HG03095 (cell line): ENCODE results near the gene CCDC154.

ENCODE experiments used
- ATAC-seq: cut with Tn5 transposase; IDR thresholded peaks from one replicate; pipeline ENCODE4 v1.9.1; 2021; ENCODE audit warnings: moderate library complexity; ENCODE audit not compliant: unreplicated experiment

Gene CCDC154

DNA sequence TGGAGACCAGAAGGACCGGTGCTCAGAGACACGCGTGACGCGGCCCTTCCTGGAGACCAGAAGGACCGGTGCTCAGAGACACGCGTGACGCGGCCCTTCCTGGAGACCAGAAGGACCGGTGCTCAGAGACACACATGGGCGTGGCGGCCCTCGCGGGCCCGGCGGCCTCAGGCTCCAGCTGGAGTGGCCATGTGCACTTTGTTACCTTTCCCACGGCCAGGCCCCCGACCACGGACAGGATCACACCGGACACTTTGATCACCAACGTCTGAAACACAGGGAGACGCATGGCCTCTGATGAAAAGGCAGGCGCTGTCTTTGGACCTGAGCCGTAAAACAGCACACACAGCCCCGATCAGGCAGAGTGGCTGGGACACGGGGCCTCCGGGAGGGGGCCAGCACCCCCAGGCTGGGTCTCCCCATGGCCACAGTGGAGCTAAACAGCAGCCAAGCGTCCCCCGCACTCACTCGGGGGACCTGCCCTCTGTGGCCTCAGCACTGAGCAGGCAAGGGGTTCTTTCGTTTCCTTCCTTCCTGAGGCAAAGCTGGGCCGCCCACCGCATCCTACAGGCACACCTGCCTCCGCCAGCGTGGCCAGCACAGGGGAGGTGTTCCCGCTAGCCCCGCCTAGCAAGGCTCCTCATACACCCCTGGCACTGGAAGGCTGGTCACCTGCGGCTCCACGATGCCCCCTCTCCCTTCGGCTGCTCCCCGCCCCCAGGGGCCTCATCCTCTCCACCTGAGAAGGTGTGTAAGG is 13.3 kb upstream of the CCDC154 start:
- ATAC-seq: no peak

DNA sequence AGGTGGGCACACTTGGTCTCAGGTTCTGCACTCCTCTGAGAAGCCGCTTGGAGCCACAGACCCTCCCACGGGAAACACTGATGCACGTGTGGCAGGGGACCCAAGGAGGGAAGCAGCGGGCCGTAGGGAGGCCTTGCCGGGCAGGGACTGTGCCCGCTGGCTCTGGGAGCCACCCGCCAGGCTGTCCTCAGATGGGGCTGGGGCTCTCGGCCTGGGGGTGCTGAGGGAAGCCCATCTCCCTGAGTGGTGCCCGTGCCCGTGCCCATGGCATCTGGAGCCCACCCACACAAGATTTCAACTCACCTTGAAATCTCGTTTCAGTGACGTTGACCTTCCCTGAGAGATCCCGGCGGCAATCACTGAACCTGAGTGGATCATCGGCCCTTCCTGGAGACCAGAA is 12.6 kb upstream of the CCDC154 start:
- no peak for ATAC-seq

DNA sequence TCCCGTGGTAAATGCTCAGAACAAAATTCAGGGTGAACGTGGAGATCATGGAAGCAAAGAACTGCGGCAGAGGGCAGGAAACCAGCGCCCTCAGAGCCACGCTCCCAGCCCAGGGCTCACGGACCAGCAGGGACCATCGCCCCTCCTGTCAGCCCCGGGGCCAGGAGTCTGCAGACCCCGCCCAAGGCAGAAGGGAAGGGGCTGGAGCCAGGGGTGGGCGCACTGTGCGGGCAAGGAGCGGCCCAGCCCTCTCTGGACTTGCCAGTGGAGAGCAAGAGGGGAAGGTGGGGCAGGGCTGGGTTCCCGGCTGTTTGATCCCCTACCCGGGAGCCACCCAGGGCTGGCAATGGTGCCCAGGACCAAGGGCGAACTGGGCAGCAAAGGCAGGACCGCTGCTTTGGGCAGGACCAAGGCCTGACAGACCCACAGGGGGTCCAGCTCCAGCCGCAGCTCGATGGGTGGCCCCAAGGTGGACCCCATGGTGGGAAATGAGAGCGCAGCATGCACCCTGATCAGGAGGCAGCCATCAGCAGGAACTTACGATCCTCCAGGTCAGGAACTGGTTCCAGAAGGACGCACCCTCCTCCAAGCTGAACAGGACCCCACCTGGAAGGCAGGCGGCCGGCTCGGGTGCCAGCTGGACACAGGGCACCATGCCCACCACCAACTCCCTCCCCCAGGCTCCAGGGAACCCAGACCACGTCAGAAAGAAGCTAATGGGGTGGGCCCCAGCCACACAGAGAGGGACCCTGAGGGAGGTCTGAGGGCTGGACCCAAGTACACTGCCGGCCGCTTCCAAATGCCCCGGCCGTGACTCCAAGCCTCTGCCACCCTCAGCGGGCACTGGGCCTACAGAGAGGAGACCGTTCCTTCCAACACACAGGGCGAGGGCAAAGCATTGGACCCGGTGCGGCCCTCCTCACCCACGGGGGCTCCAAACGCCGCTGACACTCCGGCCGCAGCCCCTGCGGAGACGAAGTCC is 11.1 kb upstream of the CCDC154 start:
- no peak for ATAC-seq

DNA sequence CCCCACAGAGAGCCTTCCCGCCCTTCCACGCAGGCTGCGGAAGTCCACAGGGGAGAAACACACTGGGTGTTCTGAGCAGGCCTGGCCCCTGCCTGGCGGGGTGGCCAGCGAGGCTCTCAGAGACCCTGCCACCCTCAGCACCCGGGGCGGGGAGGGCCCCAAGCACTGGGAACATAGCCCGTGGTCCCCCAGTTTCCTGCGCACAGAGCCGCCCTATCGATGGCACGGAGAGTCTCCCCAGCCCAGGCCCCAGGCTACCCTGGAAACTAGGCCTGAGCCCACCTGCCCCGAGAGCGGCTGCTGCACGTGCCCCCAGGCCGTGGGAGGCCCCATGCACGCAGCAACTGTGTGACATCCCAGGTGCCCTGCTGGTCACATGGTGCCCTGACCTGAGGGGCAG is 10.2 kb upstream of the CCDC154 start:
- no peak for ATAC-seq

DNA sequence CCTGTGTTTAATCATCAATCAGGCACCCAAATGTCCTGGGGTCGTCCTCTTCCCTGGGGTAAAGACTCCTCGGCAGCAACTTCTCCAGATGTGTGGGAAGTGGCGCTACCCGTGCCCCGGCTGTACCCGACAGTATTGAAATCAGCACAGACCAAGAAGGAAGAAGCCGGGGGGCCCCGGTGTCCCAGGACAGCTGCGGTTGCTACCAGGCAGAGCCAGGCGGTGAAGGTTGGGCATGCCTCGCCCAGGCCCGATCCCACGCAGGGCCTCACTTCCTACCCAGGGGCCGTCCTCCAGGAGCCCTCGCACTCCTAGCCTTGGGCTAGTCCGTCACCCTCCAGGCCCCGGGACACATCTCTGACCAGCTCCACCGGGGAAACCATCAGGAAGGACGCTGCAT is 9.0 kb upstream of the CCDC154 start:
- no peak for ATAC-seq

DNA sequence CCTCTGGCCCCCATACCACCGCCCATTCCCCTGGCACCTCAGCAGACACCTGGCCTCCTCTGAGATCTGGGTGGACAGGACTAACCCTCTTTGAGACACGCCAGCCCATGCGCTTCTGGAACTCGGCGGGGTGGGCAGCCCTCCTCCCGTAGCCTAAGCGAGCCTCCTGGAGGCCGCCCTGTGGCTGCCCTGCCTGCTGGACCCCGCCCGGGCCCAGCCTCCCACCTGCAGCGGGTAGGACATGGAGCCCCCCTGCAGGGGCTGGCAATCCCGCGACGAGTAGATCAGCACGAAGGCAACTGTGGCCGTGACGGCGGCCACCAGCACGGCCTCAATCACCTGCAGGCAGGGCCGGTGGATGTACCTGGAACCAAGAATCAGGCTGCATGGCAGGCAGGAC is 8.2 kb upstream of the CCDC154 start:
- ATAC-seq: no peak

DNA sequence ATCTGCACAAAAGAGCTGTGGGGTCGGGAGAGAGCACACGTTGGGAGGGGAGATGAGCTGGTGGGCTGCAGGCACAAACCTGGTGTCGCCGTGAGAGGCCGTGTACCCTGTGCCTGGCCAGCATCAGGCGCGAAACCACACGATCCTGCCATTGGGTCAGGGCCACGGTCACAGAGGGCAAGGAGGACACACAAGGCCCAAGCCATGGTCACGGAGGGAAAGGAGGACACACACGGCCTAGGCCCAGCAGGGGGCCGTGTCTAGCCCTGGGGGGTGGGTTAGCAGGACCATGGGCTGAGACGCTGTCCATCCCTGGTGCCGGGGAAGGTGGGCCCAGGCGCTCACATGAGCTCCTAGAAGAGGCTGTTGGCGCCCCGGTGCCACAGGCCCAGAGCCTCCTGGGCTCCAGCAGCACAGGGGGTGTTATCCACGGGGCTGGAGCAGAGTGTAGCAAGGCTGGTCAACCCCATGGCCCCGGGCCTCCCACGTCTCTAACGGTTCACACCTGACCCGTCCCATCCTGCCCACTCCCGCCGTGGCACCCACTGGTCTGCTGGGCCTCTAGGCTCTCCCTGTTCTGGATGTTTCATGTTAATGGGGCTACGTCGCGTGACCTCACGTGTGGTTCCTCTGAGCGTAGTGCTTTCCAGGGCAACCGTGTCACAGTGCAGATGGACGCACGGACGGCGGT is 7.5 kb upstream of the CCDC154 start:
- ATAC-seq: no peak

DNA sequence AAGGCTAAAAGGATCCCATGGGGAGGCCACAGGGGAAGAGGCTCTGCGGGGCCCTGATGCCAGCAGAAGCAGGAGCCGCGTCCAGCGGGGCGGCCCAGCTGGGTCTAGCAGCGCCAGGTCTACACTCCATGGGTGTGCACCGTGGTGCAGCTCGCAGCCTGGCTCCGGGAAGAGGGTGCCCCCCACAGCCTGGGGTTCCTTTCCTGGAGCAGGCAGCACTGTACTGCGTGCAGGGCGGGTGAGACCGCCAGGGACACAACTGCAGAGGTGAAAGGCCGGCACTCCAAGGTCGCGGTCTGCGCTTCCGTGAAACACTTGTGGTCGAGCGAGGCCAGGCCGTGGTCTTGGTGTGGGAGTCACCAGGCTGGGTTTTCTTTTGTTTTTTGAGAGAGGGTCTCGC is 6.5 kb upstream of the CCDC154 start:
- ATAC-seq: no peak

DNA sequence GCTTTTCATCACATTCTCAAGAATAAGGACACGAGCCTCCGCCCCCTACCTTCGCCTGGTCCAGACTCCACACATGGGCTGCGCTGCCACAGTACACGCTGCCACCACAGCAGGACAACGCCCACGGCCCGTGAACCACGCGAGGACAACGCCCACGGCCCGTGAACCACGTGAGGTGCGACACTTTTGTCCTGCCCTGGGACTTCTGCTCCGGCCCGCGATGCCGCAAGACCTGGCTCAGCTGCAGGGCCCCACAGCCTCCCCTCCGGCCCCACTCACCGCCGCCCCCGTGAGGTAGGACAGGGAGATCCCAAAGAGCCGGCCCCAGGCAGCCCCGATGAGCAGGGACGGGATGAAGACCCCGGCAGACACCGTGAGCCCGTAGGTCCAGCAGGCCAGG is 5.9 kb upstream of the CCDC154 start:
- no peak for ATAC-seq

DNA sequence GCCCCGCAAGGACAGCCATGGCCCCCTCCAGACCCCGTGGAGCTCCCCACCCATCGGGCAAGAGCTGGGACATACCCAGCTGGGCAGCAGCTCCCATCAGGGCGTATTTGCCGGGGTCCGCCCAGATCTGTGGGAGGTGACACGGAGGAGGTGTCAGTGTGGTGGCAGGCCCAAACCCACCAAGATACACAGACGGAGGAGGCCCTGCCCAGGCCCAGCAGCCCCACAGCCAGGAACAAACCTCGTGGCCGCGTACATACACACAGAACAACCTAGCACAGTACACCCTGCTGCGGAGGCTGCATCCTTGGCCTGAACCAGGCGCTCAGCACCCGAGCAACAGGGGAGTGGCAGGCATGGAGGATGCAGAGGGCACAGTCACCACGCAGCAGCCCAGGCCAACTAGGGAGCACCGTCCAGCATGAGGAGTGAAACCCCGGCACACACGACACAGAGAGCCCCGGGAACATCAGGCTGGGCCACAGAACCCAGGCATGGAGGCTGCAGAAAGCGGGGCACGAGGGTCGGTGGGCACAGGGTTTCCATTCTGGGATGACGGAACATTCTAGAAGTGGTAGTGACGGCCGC is 4.9 kb upstream of the CCDC154 start:
- ATAC-seq: no peak

DNA sequence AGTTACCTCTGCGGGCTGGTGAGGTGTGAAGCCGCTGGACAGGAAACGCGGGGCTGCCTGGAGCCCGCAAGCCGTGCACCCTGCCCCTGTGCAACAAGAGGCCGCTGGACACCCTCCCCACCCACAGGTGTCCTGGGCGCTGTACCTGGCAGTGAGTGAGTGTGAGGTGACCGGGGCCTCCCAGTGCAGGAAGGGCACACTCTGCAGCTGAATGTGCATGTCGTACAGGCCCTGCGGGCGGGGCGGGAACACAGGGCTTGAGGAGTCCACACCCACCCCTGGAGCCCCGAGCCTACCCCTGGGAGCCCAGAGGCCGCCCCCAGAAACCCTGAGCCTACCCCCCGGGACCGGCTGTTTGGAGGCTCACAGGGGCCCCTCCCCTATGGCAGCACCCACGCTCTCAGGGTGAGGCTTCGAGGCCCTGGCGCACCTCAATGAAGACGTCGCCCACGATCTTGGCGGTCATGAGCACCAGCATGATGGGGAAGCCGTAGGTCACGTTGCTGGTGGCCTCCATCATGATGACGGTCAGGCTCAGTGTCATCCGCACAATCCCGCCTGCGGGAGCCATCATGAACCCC is 4.3 kb upstream of the CCDC154 start:
- no peak for ATAC-seq

DNA sequence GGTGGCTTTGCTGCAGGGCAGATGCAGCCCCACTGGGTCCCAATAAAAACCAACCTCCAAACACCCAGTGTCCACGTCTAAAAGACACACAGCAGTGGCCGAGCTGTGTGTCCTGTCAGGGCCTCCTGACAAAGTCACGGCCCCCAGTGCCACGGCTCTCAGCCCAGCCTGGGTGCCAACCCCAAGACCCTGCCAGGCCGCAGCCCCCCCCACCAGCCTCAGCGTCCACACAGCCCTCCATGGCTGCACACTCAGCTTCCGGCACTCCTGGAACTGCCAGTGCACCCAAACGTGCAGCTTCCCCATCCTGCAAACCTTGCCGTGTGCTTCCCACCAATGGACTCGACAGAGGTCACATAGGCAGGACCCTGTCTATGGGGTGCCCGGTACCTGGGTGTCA is 3.6 kb upstream of the CCDC154 start:
- no peak for ATAC-seq

DNA sequence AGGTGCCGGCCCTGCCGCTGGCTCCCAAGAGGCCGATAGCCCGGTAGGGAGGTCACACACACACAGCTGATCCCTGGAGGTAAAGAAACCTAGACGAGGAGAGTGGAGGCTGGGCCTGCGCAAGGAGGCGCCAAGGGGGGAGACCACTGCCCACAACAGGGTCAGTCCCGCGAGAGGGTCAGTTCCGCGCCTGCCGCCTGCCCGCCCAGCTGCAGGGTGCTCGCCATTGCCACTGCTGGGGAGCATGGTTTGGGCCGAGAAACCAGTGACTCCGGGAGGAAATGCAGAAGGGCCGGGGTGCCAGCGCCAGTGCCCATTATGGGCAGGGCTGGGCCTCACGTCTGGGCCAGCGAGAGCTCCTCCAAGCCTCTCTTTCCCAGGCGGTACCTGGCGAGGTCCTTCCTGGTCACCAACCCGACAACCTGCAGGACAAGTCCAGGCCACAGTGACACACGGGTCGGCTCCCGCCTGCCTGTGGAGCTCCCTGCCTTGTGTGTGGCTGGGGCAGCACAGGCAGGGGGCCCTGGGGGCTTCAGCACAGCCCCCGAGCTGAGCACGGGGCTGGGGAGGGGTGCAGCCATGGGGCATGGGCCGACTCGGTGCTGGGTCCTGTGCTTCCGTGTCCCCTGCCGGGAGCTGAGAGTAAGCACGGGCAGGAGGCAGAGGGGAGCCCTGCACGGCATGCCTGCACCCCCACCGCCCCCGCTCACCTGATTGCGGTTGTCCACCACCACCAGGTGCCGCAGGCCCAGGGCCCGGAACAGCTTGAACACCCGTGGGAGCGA is 2.1 kb upstream of the CCDC154 start:
- no peak for ATAC-seq

DNA sequence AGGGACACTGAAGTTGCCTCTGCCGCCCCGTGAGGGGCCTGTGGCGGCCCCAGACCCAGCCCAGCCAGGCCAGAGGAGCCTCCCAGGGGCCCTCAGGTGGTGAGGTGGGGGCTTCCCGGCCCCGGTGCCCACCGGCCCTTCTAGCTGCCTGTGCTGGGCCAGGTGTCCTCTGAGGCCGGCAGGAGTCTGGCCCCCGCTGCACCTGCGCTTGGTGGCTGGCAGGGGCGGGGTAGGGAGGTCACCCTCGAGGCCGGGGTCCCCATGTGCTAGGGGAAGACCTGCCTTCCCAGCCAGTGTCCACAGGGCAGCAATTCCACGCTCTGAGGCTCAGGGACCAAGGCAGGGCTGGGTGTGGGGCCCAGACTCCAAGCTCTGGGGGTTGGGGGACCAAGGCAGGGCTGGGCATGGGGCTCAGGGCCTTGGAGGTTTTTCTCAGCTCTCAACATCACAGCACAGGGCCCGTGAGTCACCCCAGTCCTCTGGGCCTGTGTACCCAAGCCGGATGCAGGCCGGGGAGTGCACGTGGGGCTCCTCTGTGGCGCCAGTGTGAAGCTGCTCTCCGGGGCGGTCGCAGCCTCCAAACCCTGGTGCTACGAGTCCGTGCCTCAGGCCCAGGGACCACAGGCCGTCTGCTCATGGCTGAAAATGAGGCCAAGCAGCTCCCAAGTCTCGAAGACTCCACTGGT is 1.3 kb upstream of the CCDC154 start:
- ATAC-seq: no peak

DNA sequence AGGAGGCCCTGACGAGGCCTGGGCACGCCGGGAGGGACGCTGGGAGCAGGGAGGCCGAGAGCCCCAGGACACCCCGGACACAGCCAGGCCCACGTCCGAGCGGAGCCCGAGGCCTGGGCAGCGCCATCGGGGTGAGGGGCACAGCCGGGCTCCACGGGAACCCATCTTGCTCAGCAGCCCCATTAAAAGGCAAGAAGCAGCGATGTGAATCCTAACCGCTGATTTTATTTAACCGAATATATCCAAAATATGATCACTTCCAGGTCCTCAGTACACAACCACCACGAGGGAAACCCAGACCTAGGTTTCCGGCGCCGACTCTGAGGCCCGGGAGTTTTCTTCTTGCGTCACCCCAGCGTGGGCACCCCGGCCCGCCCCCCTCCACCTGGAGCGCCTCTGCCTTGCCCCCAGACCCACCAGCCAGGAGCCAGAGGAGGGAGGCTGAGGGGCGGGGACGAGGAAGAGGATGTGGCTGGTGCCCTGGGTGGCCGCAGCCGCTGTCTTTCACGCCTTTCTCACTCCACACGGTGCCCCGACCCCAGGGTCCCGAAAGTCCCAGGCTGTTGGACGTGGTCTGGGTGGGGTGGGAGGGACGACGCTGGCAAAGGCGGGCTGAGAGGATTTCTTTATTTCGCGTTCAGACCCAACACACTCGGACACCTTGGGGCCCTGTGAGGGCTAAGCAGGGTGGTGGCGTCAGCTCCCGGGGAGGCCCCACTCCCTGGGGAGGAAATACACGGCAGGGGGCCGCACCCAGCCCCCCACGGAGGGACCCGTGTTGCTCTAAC is 568 bp upstream of the CCDC154 start:
- ATAC-seq: no peak

DNA sequence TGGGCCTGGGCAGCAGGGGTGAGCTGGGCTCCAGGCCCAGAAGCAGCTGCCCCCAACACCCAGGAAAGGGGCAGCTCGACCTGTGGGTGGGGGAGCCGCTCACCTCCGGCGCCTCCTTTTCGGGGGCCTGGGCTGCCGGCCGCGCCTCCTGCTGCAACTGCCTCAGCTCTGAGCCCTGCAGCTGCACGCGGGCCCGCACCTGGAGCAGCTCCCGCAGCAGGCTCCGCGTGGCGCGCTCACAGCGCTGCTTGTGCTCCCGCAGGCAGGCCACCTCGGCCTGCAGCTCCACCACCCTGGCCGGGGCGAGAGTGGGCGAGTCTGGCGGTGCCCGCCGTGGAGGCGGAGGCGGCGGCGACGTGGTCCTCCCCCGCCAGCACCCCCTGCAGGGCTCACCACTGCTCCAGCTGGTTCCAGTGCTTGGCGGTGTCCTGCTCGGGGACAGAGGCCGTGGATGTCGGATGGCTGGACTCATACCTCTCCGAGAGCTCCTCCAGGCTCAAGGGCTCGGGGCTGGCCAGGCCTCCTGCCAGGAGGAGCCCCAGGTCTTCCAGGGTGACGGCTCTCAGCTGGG is 868 bp downstream of the CCDC154 start:
- no peak for ATAC-seq

DNA sequence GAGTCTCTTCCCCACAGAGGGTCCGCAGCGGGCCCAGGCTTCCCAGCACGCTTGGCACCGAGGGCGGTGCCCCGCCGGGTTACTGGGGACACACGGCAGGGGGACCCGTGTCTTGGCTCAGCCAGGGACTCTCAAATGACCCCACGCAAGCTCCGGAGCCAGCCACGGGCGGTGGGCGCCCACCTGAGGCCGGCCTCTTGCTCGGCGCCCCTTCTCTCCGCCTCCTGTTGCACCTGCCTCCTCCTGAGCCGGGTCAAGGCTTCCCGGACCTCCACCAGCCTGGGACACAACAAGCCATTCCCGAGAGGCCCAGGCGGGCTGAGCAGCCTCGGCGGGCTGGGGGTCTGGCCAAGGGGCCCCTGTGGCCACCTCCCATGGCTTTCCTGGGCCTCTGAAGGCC is 1.7 kb downstream of the CCDC154 start:
- ATAC-seq: no peak

DNA sequence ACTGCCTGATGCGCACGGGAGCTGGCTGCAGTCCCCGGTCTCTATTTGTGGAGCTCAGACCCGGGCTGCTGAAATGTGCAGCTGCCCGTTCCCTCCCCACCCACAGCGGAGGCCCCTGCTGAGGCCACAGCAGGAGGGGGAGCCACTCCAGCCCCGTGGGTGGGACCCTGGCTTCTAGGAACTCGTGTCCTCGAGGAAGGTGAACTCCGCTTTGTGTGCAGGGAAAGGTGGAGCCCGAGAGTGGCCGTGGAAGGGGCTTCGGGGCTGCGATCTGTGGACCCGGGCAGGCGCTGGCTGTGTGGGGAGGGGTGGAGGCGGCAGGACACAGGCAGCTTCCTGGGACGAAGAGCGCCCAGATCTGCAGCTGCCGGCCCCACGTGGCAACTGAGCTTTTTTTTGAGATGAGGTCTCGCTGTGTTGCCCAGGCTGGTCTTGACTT is 2.9 kb downstream of the CCDC154 start:
- no peak for ATAC-seq
